Fibroblast of villous mesenchyme (primary cell): ENCODE data around the gene SLC6A13. TPM values are rescaled to one million over a fixed set of nuclear protein-coding genes. Genes with fewer than 3 reads are reported as not detected.

Experiments
- DNase-seq: peaks from one replicate; pipeline ENCODE4 v3.0.0-alpha.2; 2010; ENCODE audit warnings: low read depth
- H3K4me3 ChIP-seq: 2 replicates; pipeline ENCODE4 v1.5.1; 2011; ENCODE audit warnings: low read depth, mild to moderate bottlenecking, low read length
- CTCF ChIP-seq: IDR thresholded peaks from 2 replicates; pipeline ENCODE4 v1.5.1; 2012; ENCODE audit warnings: low read depth, mild to moderate bottlenecking, low read length; ENCODE audit not compliant: insufficient read depth
- total RNA-seq: library from RNA; depleted of rRNA; stranded (reverse); fragments of >200 nt; gene quantifications from 2 replicates; pipeline ENCODE4 v1.2.3, GENCODE V29; 2012

Gene SLC6A13
- total RNA-seq, 1 donor: not detected

GRCh38 chr12:223841-224240, 38.8 kb downstream of the SLC6A13 start:
- TF ChIP-seq CTCF: no peak
- no peak overlapping the region for H3K4me3 ChIP-seq
- no peak for DNase-seq

- DNase-seq: no peak
- TF ChIP-seq CTCF: no peak
- no peak overlapping the region for H3K4me3 ChIP-seq
Measured at GRCh38 chr12:221736-222135, 40.9 kb downstream of the SLC6A13 start.

GRCh38 chr12:220946-221550, 41.6 kb downstream of the SLC6A13 start:
- H3K4me3 ChIP-seq: no peak overlapping the region
- DNase-seq: no peak
- TF ChIP-seq CTCF: no peak

- no peak for DNase-seq
- TF ChIP-seq CTCF: no peak
- no peak overlapping the region for H3K4me3 ChIP-seq
Measured at GRCh38 chr12:220491-220890, 42.1 kb downstream of the SLC6A13 start.

GRCh38 chr12:219891-220352, 42.7 kb downstream of the SLC6A13 start:
- DNase-seq: peak; percentile 24
- no peak overlapping the region for H3K4me3 ChIP-seq
- TF ChIP-seq CTCF: peak; percentile 55

- no peak for TF ChIP-seq CTCF
- H3K4me3 ChIP-seq: no peak overlapping the region
- no peak for DNase-seq
Measured at GRCh38 chr12:218728-219590, 43.7 kb downstream of the SLC6A13 start.
